ENCODE results near the gene ALK. TPM values are rescaled to one million over a fixed set of nuclear protein-coding genes. Genes with fewer than 3 reads are reported as not detected.
A peak's percentile ranks its signal among the peaks of the same experiment; 100 is the strongest.

The ALK gene
- total RNA-seq, 1 experiment from 2014 or later: not detected

GRCh38 chr2:29452036-29452435 lies 469.4 kb downstream of the ALK start:
- no peak for DNase-seq (ENCODE audit: low spot score)

DNA sequence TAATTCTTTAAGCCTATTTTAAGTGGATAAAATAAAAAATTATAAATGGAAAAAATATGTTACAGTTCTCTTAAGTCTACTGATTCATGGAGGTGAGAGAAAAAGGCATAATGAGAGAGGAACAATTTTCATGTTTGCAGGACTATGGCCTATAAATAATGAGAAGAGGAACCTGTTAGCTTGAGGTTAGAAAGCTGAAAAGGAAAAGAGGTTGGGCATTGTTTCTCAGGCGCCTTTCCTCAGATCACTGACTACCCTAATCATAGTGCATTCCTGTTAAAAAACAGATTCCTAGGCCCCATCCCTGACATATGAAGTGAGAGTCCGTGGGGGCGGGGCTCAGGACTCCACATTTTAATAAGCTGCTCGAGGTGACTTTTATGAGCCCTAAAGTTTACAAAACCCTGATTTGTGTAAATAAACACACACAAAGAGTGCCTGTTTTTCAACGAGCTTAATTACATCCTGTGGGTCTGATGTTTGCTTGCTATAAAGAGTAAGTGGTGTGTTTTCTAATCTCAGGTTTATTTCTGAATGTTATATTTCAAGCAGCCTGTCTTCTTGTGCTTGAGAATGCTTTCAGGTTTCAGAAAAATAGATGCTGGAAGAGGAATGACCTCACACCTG lies 470.7 kb downstream of the ALK start:
- no peak for DNase-seq (ENCODE audit: low spot score)

GRCh38 chr2:29449499-29449898 lies 471.9 kb downstream of the ALK start:
- no peak for DNase-seq (ENCODE audit: low spot score)

DNA sequence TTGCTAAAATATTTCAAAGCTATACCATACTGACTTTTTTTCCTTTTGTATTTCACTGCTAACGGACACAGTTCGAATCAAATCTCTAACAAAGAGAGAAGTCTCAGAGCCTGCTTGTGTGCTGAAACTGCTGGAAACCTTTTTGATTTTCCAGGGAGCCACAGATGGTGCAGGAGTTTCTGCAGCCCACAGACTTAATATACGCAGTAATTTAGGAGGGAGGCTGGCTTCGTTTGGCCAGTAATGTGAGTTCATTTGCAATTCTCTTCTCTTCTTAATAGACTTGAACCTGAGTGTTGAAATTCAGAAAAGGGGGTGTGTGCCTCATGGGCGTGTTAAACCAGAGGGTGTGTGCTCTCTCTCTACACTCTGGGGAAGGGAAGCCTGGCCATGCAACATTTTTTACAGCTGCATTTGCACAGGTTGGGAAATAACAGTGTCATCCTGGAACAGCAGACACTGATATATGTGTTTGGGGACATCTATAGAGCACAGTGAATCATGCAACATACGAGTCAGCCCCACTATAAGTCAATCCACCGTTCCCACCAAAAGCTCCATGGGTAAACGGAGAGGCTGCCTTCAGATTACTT lies 473.2 kb downstream of the ALK start:
- no peak for DNase-seq (ENCODE audit: low spot score)

GRCh38 chr2:29447513-29447912 lies 473.9 kb downstream of the ALK start:
- DNase-seq (ENCODE audit: low spot score): no peak

DNA sequence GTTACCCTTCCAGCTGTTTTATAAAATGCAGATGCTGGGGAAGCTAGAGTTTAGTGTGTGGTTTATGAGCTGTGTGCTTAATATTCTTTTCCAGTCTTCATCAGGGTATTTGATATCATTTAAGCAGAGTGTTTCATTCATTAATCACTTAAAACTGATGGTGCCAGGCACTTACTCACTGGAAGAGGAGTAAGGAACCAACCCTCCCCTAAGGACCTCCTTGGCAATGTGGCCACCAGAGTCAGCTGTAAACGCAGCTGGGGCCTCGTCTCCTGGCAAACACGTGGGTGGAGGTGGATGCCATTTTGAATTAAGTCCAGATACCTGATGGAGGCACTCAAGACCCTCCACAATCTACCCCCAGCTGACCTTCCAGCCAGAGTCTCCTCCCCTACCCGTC lies 474.5 kb downstream of the ALK start:
- no peak for DNase-seq (ENCODE audit: low spot score)

DNA sequence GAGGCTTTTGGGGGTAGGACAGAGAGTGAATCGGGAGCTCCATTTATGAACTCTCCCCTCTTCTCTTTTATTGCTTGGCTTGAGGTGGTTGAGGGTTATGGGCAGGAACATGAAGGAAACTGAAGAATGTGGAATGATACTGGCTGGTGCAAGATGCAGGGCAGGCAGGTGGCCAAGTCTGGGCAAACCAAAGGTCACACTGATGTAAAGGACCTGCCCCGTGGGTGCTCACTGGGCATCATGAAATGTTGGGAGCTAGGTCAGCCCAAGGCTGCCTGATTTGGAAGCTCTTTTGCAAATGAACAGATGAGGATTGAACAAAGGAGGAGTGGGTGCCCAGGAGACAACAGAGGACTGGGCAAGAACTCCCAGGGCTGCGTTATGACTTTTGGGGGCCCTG lies 477.2 kb downstream of the ALK start:
- no peak for DNase-seq (ENCODE audit: low spot score)

- no peak for DNase-seq (ENCODE audit: low spot score)
These were observed 477.8 kb downstream of the ALK start for GRCh38 chr2:29443627-29444026.

GRCh38 chr2:29443151-29443550 lies 478.2 kb downstream of the ALK start:
- DNase-seq (ENCODE audit: low spot score): no peak

- no peak for DNase-seq (ENCODE audit: low spot score)
These were observed 480.3 kb downstream of the ALK start for GRCh38 chr2:29440921-29441623.

GRCh38 chr2:29433920-29434319 lies 487.5 kb downstream of the ALK start:
- no peak for DNase-seq (ENCODE audit: low spot score)

GRCh38 chr2:29433128-29433527 lies 488.3 kb downstream of the ALK start:
- DNase-seq (ENCODE audit: low spot score): no peak

DNA sequence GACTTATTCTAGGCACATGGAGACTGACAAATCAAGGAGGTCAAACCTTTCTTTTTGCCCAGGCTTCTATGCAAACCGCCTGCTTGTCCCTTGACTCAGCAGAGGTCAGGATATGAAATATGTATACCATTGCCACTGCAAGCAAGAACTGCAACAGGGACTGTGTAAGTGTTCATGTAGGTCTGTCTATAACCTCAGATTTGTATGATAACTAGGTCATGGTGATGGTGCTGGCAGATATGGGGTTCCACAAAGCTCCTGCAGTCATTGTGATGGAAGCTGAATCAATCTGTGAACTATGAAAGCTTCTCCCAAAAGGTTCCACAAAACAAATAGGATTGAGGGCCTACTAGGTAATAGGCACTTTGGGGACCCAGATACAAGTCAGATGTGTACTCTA lies 489.9 kb downstream of the ALK start:
- DNase-seq (ENCODE audit: low spot score): no peak

GRCh38 chr2:29430382-29431112 lies 490.8 kb downstream of the ALK start:
- DNase-seq (ENCODE audit: low spot score): no peak

DNA sequence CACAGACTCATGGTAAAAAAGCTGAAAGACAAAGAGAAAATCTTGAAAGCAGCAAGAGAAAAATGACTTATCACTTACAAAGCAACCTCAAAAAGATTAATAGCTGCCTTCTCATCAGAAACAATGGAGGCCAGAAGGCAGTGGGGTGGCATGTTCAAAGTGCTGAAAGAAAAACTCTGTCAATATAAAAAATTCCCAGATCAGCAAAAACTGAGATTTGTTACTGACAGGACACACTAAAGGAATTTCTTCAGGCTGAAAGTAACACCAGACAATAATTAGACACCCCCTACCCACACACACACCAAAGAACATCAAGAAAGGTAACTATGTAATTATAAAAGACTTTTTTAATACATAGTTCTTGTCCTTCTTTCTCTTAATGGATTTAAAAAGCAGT lies 495.0 kb downstream of the ALK start:
- no peak for DNase-seq (ENCODE audit: low spot score)

DNA sequence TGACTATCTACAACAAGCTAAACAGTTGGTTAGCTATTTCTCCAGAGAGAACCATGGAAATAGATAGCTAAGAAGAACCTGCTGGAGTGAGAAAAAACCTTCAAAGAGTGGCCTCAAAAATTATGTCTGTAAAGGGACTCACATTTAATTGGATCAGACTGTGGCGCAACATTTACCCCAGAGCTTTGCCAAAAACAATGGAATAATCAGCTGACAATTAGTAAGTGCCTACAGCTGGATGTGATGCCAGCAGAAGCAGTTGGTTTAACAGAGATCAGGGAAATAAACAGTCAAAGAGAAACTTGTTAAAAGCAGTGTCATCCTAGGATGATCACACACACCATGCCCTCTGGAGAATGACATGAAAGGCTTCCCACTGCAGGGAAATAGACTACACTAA lies 495.5 kb downstream of the ALK start:
- no peak for DNase-seq (ENCODE audit: low spot score)

DNA sequence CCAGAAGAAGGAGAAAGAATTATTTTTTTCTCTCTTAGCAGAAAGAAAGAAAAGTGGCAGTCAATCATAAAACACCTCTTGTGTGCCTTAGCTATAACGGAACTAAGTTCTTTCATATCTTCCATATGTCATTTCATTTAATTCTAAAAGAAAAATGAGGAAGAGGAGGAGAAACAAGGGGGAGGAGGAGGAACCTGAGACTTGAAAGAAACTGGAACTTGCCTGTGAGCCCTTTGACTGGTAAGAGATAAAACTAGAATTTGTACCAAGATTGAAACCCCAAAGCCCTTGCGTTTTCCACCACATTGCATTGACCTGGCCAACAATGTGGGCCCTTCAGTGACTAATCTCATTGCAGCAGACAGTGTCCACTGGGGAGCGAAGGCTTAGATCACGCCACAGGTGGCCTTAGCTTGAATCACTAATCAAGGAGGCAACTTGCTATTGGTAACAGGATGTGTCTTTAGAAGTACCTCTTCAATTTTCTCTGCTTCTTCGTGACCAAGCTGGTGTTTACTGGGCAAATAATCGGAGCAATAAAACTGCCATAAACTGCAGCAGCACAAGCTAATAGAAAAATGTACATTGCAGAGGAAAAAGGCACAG lies 498.2 kb downstream of the ALK start:
- DNase-seq (ENCODE audit: low spot score): no peak

GRCh38 chr2:29420999-29421782 lies 500.2 kb downstream of the ALK start:
- DNase-seq (ENCODE audit: low spot score): no peak

DNA sequence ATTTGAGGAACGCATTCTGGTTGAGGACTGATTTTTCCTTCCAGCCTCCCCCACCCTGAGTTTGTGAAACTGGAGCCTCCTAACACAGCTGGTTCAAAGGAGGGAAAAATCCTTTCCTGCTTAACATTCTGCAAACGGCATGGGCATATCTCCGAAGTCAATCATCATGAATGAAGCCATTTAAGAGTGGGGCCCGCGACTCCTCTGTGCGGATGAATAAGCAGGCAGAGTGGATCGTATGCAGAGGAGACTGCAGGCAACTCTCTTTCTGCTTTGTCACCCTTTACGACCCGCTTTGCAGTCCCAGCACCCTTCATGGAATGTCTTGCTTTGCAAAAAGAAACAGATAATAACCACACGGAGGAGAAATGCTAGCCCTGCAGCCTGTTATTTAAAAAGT lies 500.9 kb downstream of the ALK start:
- DNase-seq (ENCODE audit: low spot score): no peak

- peak; percentile 3 for DNase-seq (ENCODE audit: low spot score)
These were observed 503.8 kb downstream of the ALK start for GRCh38 chr2:29417630-29418029.

DNA sequence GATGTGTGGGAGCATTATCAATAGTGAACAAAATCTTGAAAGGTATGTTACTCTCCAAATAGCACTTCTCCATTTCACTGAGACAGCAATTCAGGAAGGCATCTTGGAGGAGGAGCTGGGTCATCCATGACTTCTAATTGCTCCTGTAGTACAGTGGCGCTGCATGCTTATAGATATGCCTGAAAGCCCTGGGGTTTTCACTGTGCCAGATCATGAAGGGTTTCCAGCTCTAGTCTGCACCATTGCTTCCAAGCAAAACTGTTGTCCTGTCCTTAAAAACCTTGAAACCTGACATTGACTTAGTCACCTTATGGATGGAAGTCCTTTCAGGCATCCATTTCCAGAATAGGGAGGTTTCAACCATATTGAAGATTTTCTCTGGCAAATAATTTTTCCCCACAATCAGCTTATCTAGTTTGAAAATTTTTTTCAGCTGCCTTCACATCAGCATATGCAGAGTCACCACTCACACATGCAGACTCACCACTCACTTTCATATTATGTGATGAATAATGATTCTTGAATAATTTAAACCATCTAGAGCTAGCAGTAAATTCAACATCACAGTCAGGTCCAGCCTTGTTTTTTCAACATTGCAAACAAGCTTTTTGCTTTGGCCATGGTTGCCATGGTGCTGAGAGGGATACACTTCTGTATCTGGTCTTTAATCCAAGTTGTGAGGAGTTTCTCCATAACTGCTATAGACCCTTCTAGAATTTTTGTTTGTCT lies 509.0 kb downstream of the ALK start:
- no peak for DNase-seq (ENCODE audit: low spot score)
